Transverse colon (tissue), 3 donors: ENCODE data around the gene KCNH1.

Source experiments
- CTCF ChIP-seq, 5 experiments: fragments of 200-600 bp in 3 of 5; fragments of 450-650 bp in 2 of 5; sonication (generic) in 3 of 5; IDR thresholded peaks; 1 replicate in 2 of 5; 2 replicates in 3 of 5; pipeline ENCODE4 v1.5.1; 2016 to 2017; ENCODE audit warnings: antibody characterized with exemption in 5 of 5, inconsistent platforms in 3 of 5, mild to moderate bottlenecking in 2 of 5, moderate library complexity in 1 of 5
- EP300 ChIP-seq: sonication (generic); formaldehyde crosslinking; IDR thresholded peaks from one replicate; pipeline ENCODE4 v1.6.1; 2017; ENCODE audit warnings: antibody characterized with exemption, low read depth
- POLR2A ChIP-seq: fragments of 450-650 bp; IDR thresholded peaks from one replicate; pipeline ENCODE4 v1.6.1; 2016; ENCODE audit warnings: antibody characterized with exemption, mild to moderate bottlenecking, moderate library complexity

- no peak for TF ChIP-seq CTCF (IDR thresholded peaks at IDR 0.05)
- no peak for TF ChIP-seq POLR2A
- TF ChIP-seq EP300 = no peak
Measured at GRCh38 chr1:210920716-210921694, 212.9 kb downstream of the KCNH1 start.
